ENCODE data around the gene TBC1D23.
A peak's percentile ranks its signal among the peaks of the same experiment; 100 is the strongest.
"Not testable (repeated sequence)": the region's sequence is repeated elsewhere in the genome, so short reads cannot be mapped to it uniquely, and the experiment has no call there.

The TBC1D23 gene

GRCh38 chr3:100330651-100331050 is 69.9 kb downstream of the TBC1D23 start:
- Histone ChIP-seq H3K27me3 (ENCODE audit: insufficient read depth, low read length) (peaks cover 5% of the 10 kb centered on the region; the same call in 1 of the 2 replicates), H3K4me3 (ENCODE audit: low read length) (no peak overlapping the region), H3K4me1 (ENCODE audit: insufficient read depth, low read length) (peaks cover 7% of the 10 kb centered on the region), H3K27ac (ENCODE audit: low read depth, low read length) (no peak overlapping the region), H3K9ac (ENCODE audit: low read depth, low read length) (no peak overlapping the region), H3K36me3 (ENCODE audit: insufficient read depth, low read length) (peaks cover 4% of the 10 kb centered on the region), H3K9me3 (ENCODE audit: insufficient read depth, low read depth, low read length) (no peaks in the 10 kb centered on the region)
- WGBS, result 91% methylated on average over 5 of the region's 5 CpGs

GRCh38 chr3:100331660-100332059 is 70.9 kb downstream of the TBC1D23 start:
- H3K27ac ChIP-seq (ENCODE audit: low read depth, low read length), result no peak overlapping the region
- H3K4me3 ChIP-seq (ENCODE audit: low read length), result no peak overlapping the region
- H3K9me3 ChIP-seq (ENCODE audit: insufficient read depth, low read depth, low read length), result no peaks in the 10 kb centered on the region
- no peak overlapping the region for H3K9ac ChIP-seq (ENCODE audit: low read depth, low read length)
- peaks cover 4% of the 10 kb centered on the region for H3K36me3 ChIP-seq (ENCODE audit: insufficient read depth, low read length)
- H3K27me3 ChIP-seq (ENCODE audit: insufficient read depth, low read length), result peaks cover 5% of the 10 kb centered on the region; the same call in 1 of the 2 replicates
- 89% methylated on average over 4 of the region's 4 CpGs for WGBS
- H3K4me1 ChIP-seq (ENCODE audit: insufficient read depth, low read length), result peaks cover 9% of the 10 kb centered on the region

GRCh38 chr3:100333051-100333450 is 72.3 kb downstream of the TBC1D23 start:
- Histone ChIP-seq H3K4me3 (ENCODE audit: low read length) (no peak overlapping the region), H3K27ac (ENCODE audit: low read depth, low read length) (no peak overlapping the region), H3K27me3 (ENCODE audit: insufficient read depth, low read length) (peaks cover 5% of the 10 kb centered on the region; the same call in 1 of the 2 replicates), H3K9ac (ENCODE audit: low read depth, low read length) (no peak overlapping the region), H3K9me3 (ENCODE audit: insufficient read depth, low read depth, low read length) (no peaks in the 10 kb centered on the region), H3K36me3 (ENCODE audit: insufficient read depth, low read length) (no peaks in the 10 kb centered on the region), H3K4me1 (ENCODE audit: insufficient read depth, low read length) (peaks cover 9% of the 10 kb centered on the region)

- H3K9ac ChIP-seq (ENCODE audit: low read depth, low read length), result peak overlapping the region; percentile 62
- WGBS, result 42% methylated on average over 14 of the region's 14 CpGs
- no peak overlapping the region for H3K27ac ChIP-seq (ENCODE audit: low read depth, low read length)
- no peaks in the 10 kb centered on the region for H3K9me3 ChIP-seq (ENCODE audit: insufficient read depth, low read depth, low read length)
- H3K27me3 ChIP-seq (ENCODE audit: insufficient read depth, low read length), result peaks cover 5% of the 10 kb centered on the region; the same call in 1 of the 2 replicates
- H3K4me3 ChIP-seq (ENCODE audit: low read length), result peak overlapping the region; percentile 58
- H3K36me3 ChIP-seq (ENCODE audit: insufficient read depth, low read length), result peaks cover under 1% of the 10 kb centered on the region; the same call in 1 of the 2 replicates
- H3K4me1 ChIP-seq (ENCODE audit: insufficient read depth, low read length), result peaks cover 9% of the 10 kb centered on the region
Measured at GRCh38 chr3:100333970-100334487, 73.2 kb downstream of the TBC1D23 start.

GRCh38 chr3:100334488-100335351 is 73.9 kb downstream of the TBC1D23 start, which contains the start of gene NIT2:
NIT2 (plus strand) TSS chr3:100334757; CDS start chr3:100334792, 35 bp downstream.
- Histone ChIP-seq H3K9ac (ENCODE audit: low read depth, low read length) (peak within 1 kb of the TSS; percentile 87), H3K4me1 (ENCODE audit: insufficient read depth, low read length) (peaks cover 9% of the 10 kb centered on the region), H3K36me3 (ENCODE audit: insufficient read depth, low read length) (peaks cover 6% of the 10 kb centered on the region), H3K27me3 (ENCODE audit: insufficient read depth, low read length) (peaks cover 5% of the 10 kb centered on the region; the same call in 1 of the 2 replicates), H3K9me3 (ENCODE audit: insufficient read depth, low read depth, low read length) (no peaks in the 10 kb centered on the region), H3K27ac (ENCODE audit: low read depth, low read length) (0 out of 2 replicates have a peak within 1 kb of the TSS, but pooled peaks have one; percentile 19), H3K4me3 (ENCODE audit: low read length) (peak within 1 kb of the TSS; percentile 58)
- WGBS, result 1% methylated on average over 77 of the region's 77 CpGs

GRCh38 chr3:100335434-100335833 is 74.6 kb downstream of the TBC1D23 start:
- Histone ChIP-seq H3K9ac (ENCODE audit: low read depth, low read length) (peak overlapping the region; percentile 87; the same call in 1 of the 2 replicates), H3K27me3 (ENCODE audit: insufficient read depth, low read length) (peaks cover 5% of the 10 kb centered on the region; the same call in 1 of the 2 replicates), H3K4me3 (ENCODE audit: low read length) (peak overlapping the region; percentile 58), H3K36me3 (ENCODE audit: insufficient read depth, low read length) (peaks cover 11% of the 10 kb centered on the region), H3K4me1 (ENCODE audit: insufficient read depth, low read length) (peaks cover 9% of the 10 kb centered on the region), H3K27ac (ENCODE audit: low read depth, low read length) (no peak overlapping the region), H3K9me3 (ENCODE audit: insufficient read depth, low read depth, low read length) (no peaks in the 10 kb centered on the region)
- 78% methylated on average over 14 of the region's 14 CpGs for WGBS

- H3K9ac ChIP-seq (ENCODE audit: low read depth, low read length); H3K4me1 ChIP-seq (ENCODE audit: insufficient read depth, low read length); H3K27me3 ChIP-seq (ENCODE audit: insufficient read depth, low read length); H3K9me3 ChIP-seq (ENCODE audit: insufficient read depth, low read depth, low read length); H3K4me3 ChIP-seq (ENCODE audit: low read length); H3K27ac ChIP-seq (ENCODE audit: low read depth, low read length): not testable (repeated sequence)
- peaks cover 19% of the 10 kb centered on the region for H3K36me3 ChIP-seq (ENCODE audit: insufficient read depth, low read length)
- 91% methylated on average over 9 of the region's 10 CpGs for WGBS
Measured at GRCh38 chr3:100336229-100336628, 75.4 kb downstream of the TBC1D23 start.

- H3K27ac ChIP-seq (ENCODE audit: low read depth, low read length), result no peak overlapping the region
- H3K9me3 ChIP-seq (ENCODE audit: insufficient read depth, low read depth, low read length), result no peaks in the 10 kb centered on the region
- H3K9ac ChIP-seq (ENCODE audit: low read depth, low read length), result no peak overlapping the region
- H3K36me3 ChIP-seq (ENCODE audit: insufficient read depth, low read length), result peaks cover 38% of the 10 kb centered on the region
- H3K27me3 ChIP-seq (ENCODE audit: insufficient read depth, low read length), result no peaks in the 10 kb centered on the region
- H3K4me1 ChIP-seq (ENCODE audit: insufficient read depth, low read length), result peaks cover 9% of the 10 kb centered on the region
- WGBS, result 94% methylated on average over 10 of the region's 10 CpGs
- H3K4me3 ChIP-seq (ENCODE audit: low read length), result no peak overlapping the region
Measured at GRCh38 chr3:100338911-100339310, 78.1 kb downstream of the TBC1D23 start.

- Histone ChIP-seq H3K9me3 (ENCODE audit: insufficient read depth, low read depth, low read length) (no peaks in the 10 kb centered on the region), H3K27me3 (ENCODE audit: insufficient read depth, low read length) (no peaks in the 10 kb centered on the region), H3K4me3 (ENCODE audit: low read length) (no peak overlapping the region), H3K36me3 (ENCODE audit: insufficient read depth, low read length) (peaks cover 42% of the 10 kb centered on the region), H3K4me1 (ENCODE audit: insufficient read depth, low read length) (peaks cover 9% of the 10 kb centered on the region), H3K9ac (ENCODE audit: low read depth, low read length) (no peak overlapping the region), H3K27ac (ENCODE audit: low read depth, low read length) (no peak overlapping the region)
- 93% methylated on average over 5 of the region's 5 CpGs for WGBS
Measured at GRCh38 chr3:100339786-100340185, 79.0 kb downstream of the TBC1D23 start.

GRCh38 chr3:100340527-100340926 is 79.7 kb downstream of the TBC1D23 start:
- H3K36me3 ChIP-seq (ENCODE audit: insufficient read depth, low read length), result peaks cover 46% of the 10 kb centered on the region
- H3K9me3 ChIP-seq (ENCODE audit: insufficient read depth, low read depth, low read length), result no peaks in the 10 kb centered on the region
- no peak overlapping the region for H3K27ac ChIP-seq (ENCODE audit: low read depth, low read length)
- H3K9ac ChIP-seq (ENCODE audit: low read depth, low read length), result no peak overlapping the region
- peaks cover 4% of the 10 kb centered on the region for H3K4me1 ChIP-seq (ENCODE audit: insufficient read depth, low read length)
- WGBS, result 98% methylated on average over 1 of the region's 1 CpG
- no peaks in the 10 kb centered on the region for H3K27me3 ChIP-seq (ENCODE audit: insufficient read depth, low read length)
- H3K4me3 ChIP-seq (ENCODE audit: low read length), result no peak overlapping the region

GRCh38 chr3:100348727-100349126 is 87.9 kb downstream of the TBC1D23 start:
- no peaks in the 10 kb centered on the region for H3K27me3 ChIP-seq (ENCODE audit: insufficient read depth, low read length)
- H3K9me3 ChIP-seq (ENCODE audit: insufficient read depth, low read depth, low read length), result no peaks in the 10 kb centered on the region
- H3K36me3 ChIP-seq (ENCODE audit: insufficient read depth, low read length), result peaks cover 48% of the 10 kb centered on the region
- H3K4me3 ChIP-seq (ENCODE audit: low read length), result no peak overlapping the region
- no peak overlapping the region for H3K9ac ChIP-seq (ENCODE audit: low read depth, low read length)
- H3K4me1 ChIP-seq (ENCODE audit: insufficient read depth, low read length), result no peaks in the 10 kb centered on the region
- WGBS, result 88% methylated on average over 4 of the region's 5 CpGs
- H3K27ac ChIP-seq (ENCODE audit: low read depth, low read length), result no peak overlapping the region

Measured in HUES64 (cell line).